ENCODE measurements around the gene SUSD4. TPM values are rescaled to one million over a fixed set of nuclear protein-coding genes. Genes with fewer than 3 reads are reported as not detected.

The SUSD4 gene
- total RNA-seq, 1 experiment from 2014 or later: 3.5 TPM

- Mint-ChIP-seq H3K4me3 (no peak overlapping the region), H3K36me3 (ENCODE audit: insufficient read depth in 1 of 3, low read depth in 3 of 3) (no peaks in the 10 kb centered on the region), H3K27me3 (ENCODE audit: low read depth) (peaks cover 4% of the 10 kb centered on the region), H3K4me1 (peaks cover 16 to 17% of the 10 kb centered on the region in 2 experiments), H3K9me3 (no peaks in the 10 kb centered on the region), H3K27ac (no peak overlapping the region)
- Histone ChIP-seq H3K23ac (ENCODE audit: insufficient read length, low read depth, low read length) (no peak overlapping the region), H3K23me2 (ENCODE audit: insufficient read length, low read depth, low read length, poor library complexity, severe bottlenecking) (no peaks in the 10 kb centered on the region), H3K4me1 (ENCODE audit: insufficient read depth, low read length) (peaks cover 3% of the 10 kb centered on the region; the same call in 1 of the 2 replicates), H2AFZ (ENCODE audit: low read length) (no peak overlapping the region), H3K9me3 (ENCODE audit: control insufficient read depth, low read depth, low read length) (no peaks in the 10 kb centered on the region), H3K9ac (ENCODE audit: extremely low read depth, insufficient read length, low read length) (no peak overlapping the region), H3T11ph (ENCODE audit: low read length) (no peak overlapping the region), H3K79me1 (ENCODE audit: insufficient read depth, low read depth, low read length, poor library complexity, severe bottlenecking) (no peaks in the 10 kb centered on the region), H4K5ac (ENCODE audit: insufficient read length, low read depth, low read length) (no peak overlapping the region), H3K18ac (ENCODE audit: insufficient read length, low read depth, low read length) (no peak overlapping the region), H2BK5ac (ENCODE audit: insufficient read length, low read length) (no peak overlapping the region), H4K20me1 (ENCODE audit: control insufficient read depth, insufficient read depth, insufficient read length) (no peaks in the 10 kb centered on the region), H2BK12ac (ENCODE audit: insufficient read length, low read depth, low read length) (no peak overlapping the region), H3K4me2 (ENCODE audit: insufficient read depth, insufficient read length, low read length) (no peak overlapping the region), H2BK20ac (ENCODE audit: low read depth, low read length, poor library complexity, severe bottlenecking) (no peak overlapping the region), H3K14ac (ENCODE audit: insufficient read depth, low read length) (no peak overlapping the region), H2BK120ac (ENCODE audit: low read depth, low read length, poor library complexity, severe bottlenecking) (no peak overlapping the region), H3K27me3 (ENCODE audit: insufficient read depth, low read length) (no peaks in the 10 kb centered on the region), H2BK15ac (ENCODE audit: low read depth, low read length) (no peak overlapping the region), H2AK5ac (ENCODE audit: insufficient read length, low read length) (no peak overlapping the region), H4K8ac (replicated peaks; ENCODE audit: insufficient read length, low read depth, low read length) (no peak overlapping the region), H3K56ac (ENCODE audit: insufficient read length, low read depth, low read length) (no peak overlapping the region), H4K91ac (ENCODE audit: insufficient read length, low read depth, low read length) (no peak overlapping the region), H3K4ac (ENCODE audit: low read depth, low read length) (no peak overlapping the region), H3K79me2 (ENCODE audit: insufficient read depth, low read length) (no peaks in the 10 kb centered on the region), H3K27ac (ENCODE audit: insufficient read length, low read depth, low read length) (no peak overlapping the region)
- WGBS (ENCODE audit: extremely low coverage, insufficient read length, low lambda C conversion rate): no CpG with 5 or more reads among the region's 8 CpGs
- no peak for DNase-seq
- no peak for TF ChIP-seq CTCF (conservative IDR thresholded peaks at IDR 0.05)
These were observed 106.0 kb downstream of the SUSD4 start for GRCh38 chr1:223257856-223258550.
